ENCODE measurements around the gene HOXD11. TPM values are rescaled to one million over a fixed set of nuclear protein-coding genes. Genes with fewer than 3 reads are reported as not detected.

HOXD11 gene
- total RNA-seq, 1 donor from 2014 or later, result not detected

- TF ChIP-seq, protein P1, sequence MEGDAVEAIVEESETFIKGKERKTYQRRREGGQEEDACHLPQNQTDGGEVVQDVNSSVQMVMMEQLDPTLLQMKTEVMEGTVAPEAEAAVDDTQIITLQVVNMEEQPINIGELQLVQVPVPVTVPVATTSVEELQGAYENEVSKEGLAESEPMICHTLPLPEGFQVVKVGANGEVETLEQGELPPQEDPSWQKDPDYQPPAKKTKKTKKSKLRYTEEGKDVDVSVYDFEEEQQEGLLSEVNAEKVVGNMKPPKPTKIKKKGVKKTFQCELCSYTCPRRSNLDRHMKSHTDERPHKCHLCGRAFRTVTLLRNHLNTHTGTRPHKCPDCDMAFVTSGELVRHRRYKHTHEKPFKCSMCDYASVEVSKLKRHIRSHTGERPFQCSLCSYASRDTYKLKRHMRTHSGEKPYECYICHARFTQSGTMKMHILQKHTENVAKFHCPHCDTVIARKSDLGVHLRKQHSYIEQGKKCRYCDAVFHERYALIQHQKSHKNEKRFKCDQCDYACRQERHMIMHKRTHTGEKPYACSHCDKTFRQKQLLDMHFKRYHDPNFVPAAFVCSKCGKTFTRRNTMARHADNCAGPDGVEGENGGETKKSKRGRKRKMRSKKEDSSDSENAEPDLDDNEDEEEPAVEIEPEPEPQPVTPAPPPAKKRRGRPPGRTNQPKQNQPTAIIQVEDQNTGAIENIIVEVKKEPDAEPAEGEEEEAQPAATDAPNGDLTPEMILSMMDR (IDR thresholded peaks at IDR 0.05; ENCODE audit: partially characterized antibody, unreplicated experiment), result no peak
- Mint-ChIP-seq H3K27ac (ENCODE audit: unreplicated experiment) (no peak overlapping the region), H3K27me3 (ENCODE audit: unreplicated experiment) (peaks cover 31% of the 10 kb centered on the region), H3K4me1 (ENCODE audit: low read depth, unreplicated experiment) (no peaks in the 10 kb centered on the region), H3K36me3 (ENCODE audit: unreplicated experiment) (no peaks in the 10 kb centered on the region), H3K9me3 (ENCODE audit: unreplicated experiment) (peaks cover 8% of the 10 kb centered on the region), H3K4me3 (ENCODE audit: unreplicated experiment) (no peak overlapping the region)
- no peak for DNase-seq
Measured at GRCh38 chr2:176155356-176156044, 48.4 kb downstream of the HOXD11 start.

DNA sequence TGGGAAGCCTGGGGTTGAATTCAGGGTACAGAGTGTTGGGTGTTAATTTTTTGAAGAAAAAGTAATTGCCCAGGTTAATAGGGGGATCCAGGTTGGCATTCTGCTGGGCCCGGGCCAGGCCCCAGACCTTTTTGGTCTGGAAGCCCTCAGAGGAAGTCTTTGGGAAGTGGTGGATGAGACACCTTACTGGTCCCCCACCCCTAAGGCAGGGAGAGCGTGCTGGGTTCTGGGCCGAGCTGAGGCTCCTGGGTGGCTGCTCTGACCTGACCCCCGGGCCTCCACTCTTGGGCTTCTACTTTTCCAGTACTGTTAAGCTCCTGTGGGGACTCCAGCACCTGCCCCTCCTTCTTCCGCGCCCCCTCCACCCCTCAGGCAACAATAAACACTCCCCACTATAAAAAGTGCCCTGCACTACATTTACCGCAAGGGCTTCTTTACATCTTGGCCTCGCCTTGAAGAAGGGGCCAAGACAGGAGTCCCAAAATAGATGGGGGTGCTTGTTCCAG lies 49.3 kb downstream of the HOXD11 start:
- TF ChIP-seq, protein P1 (IDR thresholded peaks at IDR 0.05; ENCODE audit: partially characterized antibody, unreplicated experiment), result no peak
- Mint-ChIP-seq H3K27ac (ENCODE audit: unreplicated experiment) (no peak overlapping the region), H3K36me3 (ENCODE audit: unreplicated experiment) (no peaks in the 10 kb centered on the region), H3K4me3 (ENCODE audit: unreplicated experiment) (no peak overlapping the region), H3K4me1 (ENCODE audit: low read depth, unreplicated experiment) (no peaks in the 10 kb centered on the region), H3K9me3 (ENCODE audit: unreplicated experiment) (peaks cover 10% of the 10 kb centered on the region), H3K27me3 (ENCODE audit: unreplicated experiment) (peaks cover 29% of the 10 kb centered on the region)
- no peak for DNase-seq

DNA sequence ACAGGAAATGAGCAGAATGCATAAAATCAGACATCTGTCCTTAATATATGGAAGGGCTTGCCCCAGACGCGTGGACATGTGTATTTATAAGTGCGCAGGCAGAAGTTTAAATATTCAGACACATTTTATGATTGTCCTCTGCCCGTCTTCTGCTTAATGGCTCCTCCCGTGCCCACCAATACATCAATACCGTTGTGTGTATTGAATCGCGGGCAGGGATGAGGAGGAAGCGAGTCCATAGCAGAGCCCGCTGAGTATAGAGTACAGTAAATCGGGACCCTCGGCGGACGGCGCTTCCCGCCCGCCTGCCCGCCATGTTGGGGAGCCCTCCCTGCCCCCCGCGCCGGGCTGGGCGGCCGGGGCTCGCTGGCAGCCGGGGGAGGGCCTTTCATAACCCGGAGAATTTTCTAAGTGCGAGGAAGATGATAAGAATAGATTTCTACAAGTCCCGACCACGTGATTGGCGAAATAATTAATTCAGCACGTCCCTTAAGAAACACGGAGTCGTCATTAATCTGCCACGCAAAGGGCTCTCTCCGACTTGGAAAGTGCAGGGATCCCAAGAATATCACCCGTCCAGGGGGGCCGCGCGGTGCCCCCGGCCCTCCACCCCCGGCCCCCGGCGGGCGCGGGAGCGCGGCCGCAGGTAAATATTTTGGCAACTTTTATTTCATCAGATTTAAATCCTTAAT lies 49.9 kb downstream of the HOXD11 start, which contains the start of gene HOXD3:
Gene HOXD3 (plus strand): TSS at position 501 of the 692 bp plus-strand sequence. CDS start 11,808 bp downstream, outside the sequence.
- H3K27ac Mint-ChIP-seq (ENCODE audit: unreplicated experiment), result no peak within 1 kb of the TSS
- no peaks in the 10 kb centered on the region for H3K36me3 Mint-ChIP-seq (ENCODE audit: unreplicated experiment)
- peak within 1 kb of the TSS; percentile 61 for H3K4me3 Mint-ChIP-seq (ENCODE audit: unreplicated experiment)
- H3K27me3 Mint-ChIP-seq (ENCODE audit: unreplicated experiment), result peaks cover 31% of the 10 kb centered on the region
- H3K4me1 Mint-ChIP-seq (ENCODE audit: low read depth, unreplicated experiment), result no peaks in the 10 kb centered on the region
- no peak for DNase-seq
- TF ChIP-seq, protein P1 (IDR thresholded peaks at IDR 0.05; ENCODE audit: partially characterized antibody, unreplicated experiment), result no peak
- H3K9me3 Mint-ChIP-seq (ENCODE audit: unreplicated experiment), result peaks cover 10% of the 10 kb centered on the region

DNA sequence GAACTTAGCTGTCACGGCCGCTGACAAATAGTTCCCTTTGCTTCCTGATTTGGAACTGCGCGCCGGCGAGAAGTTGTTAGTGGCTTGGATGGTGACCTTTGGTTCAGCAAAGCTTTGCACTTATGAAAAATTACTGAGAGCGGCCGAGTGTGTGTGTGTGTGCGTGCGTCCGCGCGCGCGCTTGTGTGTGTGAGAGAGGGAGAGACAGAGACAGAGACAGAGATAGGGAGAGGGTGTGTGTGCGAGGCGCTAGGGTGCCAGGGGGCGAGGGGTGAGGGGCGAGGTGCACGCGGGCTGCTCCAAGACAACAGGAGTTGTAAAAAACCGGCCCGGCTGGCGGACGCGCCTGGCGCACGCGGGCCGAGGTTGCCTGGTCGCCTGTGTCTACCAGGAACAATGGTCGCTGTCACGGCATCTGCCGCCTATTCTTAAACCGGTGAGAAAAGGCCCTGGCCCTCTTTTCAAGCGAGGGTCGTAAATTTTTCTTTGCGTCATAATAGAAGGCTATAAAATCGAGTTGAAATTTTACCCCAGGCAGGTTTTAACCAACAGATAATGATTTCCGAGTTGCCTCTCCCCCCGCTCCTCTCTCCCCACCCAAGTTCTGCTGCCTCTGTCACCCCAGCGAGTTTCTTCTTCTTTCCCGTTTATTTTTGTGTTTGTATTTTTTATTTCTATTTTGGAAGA lies 50.6 kb downstream of the HOXD11 start:
- TF ChIP-seq, protein P1 (IDR thresholded peaks at IDR 0.05; ENCODE audit: partially characterized antibody, unreplicated experiment), result no peak
- no peaks in the 10 kb centered on the region for H3K36me3 Mint-ChIP-seq (ENCODE audit: unreplicated experiment)
- H3K27me3 Mint-ChIP-seq (ENCODE audit: unreplicated experiment), result peaks cover 34% of the 10 kb centered on the region
- no peaks in the 10 kb centered on the region for H3K4me1 Mint-ChIP-seq (ENCODE audit: low read depth, unreplicated experiment)
- H3K27ac Mint-ChIP-seq (ENCODE audit: unreplicated experiment), result no peak overlapping the region
- H3K9me3 Mint-ChIP-seq (ENCODE audit: unreplicated experiment), result peaks cover 10% of the 10 kb centered on the region
- peak overlapping the region; percentile 61 for H3K4me3 Mint-ChIP-seq (ENCODE audit: unreplicated experiment)
- DNase-seq, result peak; percentile 56
